GM12873 (cell line): Measurements from ENCODE around the gene ARHGAP19.

ENCODE experiments used
- TF ChIP-seq, protein P1 (sequence below): IDR thresholded peaks from 2 replicates; pipeline ENCODE4 v1.5.1; 2012; ENCODE audit warnings: low read depth, mild to moderate bottlenecking, moderate library complexity, low read length, control low read depth; ENCODE audit not compliant: insufficient read depth; ENCODE audit errors: missing control alignments

ARHGAP19 gene

DNA sequence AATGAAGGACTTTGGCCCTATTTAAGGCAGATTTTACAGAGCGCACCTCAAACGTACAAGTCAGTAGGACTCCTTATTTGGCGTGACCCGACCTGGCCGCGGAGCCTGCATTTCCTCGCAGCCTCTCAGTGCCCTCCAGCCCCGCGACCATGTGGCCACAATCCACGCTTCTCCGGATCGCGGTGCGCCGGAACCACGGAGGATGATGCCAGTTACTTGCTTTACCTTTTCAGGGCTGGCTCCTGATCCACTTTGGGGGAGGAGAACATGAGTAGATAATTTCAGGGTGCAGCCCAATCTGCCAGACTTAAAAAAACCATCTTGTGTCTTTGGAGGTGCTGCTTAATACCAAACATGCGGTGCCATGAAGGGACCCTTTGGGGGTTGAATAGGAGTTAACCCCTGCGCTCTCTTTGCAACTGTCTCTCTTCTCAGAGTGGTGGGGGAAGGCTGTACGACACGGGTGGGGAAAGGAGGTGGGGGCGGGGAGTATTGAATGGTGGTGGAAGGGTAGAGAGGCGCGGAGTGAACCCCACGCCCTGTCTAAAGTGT lies 28.1 kb upstream of the ARHGAP19 start:
- TF ChIP-seq, protein P1, sequence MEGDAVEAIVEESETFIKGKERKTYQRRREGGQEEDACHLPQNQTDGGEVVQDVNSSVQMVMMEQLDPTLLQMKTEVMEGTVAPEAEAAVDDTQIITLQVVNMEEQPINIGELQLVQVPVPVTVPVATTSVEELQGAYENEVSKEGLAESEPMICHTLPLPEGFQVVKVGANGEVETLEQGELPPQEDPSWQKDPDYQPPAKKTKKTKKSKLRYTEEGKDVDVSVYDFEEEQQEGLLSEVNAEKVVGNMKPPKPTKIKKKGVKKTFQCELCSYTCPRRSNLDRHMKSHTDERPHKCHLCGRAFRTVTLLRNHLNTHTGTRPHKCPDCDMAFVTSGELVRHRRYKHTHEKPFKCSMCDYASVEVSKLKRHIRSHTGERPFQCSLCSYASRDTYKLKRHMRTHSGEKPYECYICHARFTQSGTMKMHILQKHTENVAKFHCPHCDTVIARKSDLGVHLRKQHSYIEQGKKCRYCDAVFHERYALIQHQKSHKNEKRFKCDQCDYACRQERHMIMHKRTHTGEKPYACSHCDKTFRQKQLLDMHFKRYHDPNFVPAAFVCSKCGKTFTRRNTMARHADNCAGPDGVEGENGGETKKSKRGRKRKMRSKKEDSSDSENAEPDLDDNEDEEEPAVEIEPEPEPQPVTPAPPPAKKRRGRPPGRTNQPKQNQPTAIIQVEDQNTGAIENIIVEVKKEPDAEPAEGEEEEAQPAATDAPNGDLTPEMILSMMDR: no peak

DNA sequence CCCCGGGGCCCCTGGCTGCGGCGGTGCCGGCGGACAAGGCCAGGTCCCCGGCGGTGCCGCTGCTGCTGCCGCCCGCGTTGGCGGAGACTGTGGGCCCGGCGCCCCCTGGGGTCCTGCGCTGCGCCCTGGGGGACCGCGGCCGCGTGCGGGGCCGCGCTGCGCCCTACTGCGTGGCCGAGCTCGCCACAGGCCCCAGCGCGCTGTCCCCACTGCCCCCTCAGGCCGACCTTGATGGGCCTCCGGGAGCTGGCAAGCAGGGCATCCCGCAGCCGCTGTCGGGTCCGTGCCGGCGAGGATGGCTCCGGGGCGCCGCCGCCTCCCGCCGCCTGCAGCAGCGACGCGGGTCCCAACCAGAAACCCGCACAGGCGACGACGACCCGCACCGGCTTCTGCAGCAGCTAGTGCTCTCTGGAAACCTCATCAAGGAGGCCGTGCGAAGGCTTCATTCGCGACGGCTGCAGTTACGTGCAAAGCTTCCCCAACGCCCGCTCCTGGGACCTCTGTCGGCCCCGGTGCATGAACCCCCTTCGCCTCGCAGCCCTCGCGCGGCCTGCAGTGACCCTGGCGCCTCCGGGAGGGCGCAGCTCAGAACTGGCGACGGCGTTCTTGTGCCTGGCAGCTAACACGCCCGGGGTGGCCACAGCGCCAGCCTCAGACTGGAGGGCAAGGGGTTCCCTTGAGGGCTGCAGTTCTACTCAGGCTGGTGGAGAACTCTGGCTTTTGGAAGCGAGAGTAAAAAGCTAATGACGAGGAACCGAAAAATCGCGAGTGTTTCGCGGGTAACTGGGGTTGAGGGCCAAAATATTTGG lies 27.4 kb upstream of the ARHGAP19 start:
- TF ChIP-seq, protein P1: peak; percentile 15

DNA sequence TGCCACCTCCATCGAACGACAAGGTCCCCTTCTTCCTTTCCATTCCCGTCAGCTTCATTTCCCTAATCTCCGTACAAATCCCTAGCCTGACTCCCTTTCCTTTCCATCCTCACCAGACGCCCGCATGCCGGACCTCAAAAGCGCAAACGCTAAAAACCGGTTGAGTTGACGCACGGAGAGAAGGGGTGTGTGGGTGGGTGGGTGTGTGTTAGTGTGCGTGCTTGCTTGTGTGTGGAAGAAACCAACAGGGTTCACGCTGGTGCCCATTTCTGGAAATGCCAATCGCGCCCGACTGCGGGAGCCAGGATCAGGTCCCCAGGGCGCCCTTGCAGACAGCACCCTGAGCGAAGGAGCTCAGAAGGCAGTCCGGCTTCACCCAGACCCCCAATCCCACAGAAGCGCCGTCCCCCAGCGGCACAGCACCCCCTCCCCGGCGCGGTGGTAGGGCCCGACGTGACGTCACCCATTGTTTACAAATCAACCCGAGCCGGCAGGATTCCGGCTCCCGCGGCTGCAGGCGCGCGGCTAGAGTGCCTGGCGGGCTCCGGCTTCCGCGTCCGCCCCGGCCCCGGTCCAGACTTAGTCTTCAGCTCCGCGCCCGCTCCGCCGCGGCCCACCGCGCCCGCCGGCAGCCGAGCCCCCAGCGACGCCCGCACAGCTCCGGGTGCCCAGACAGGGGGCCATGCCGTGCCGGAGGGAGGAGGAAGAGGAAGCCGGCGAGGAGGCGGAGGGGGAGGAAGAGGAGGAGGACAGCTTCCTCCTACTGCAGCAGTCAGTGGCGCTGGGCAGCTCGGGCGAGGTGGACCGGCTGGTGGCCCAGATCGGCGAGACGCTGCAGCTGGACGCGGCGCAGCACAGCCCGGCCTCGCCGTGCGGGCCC lies 26.6 kb upstream of the ARHGAP19 start, which contains the start of gene FRAT1:
Gene FRAT1, plus strand, starts transcription at position 500 of the 880 bp plus-strand sequence. Its CDS starts 183 bp downstream, at position 683.
- TF ChIP-seq, protein P1: no peak

DNA sequence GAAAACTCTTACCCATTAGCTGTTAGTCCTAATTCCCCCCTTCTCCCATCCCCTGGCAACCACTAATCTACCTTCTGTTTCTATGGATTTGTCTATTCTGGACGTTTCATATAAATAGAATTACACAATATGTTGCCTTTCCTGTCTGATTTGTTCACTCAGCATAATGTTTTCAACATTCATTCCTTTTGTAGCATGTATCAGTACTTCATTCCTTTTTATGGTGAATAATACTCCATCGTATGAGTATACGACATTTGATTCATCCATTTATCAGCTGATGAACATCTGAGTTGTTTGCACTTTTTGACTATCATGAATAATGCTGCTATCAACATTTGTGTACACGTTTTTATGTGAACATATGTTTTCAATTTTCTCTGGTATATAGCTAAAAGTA lies 22.2 kb upstream of the ARHGAP19 start:
- TF ChIP-seq, protein P1: no peak

DNA sequence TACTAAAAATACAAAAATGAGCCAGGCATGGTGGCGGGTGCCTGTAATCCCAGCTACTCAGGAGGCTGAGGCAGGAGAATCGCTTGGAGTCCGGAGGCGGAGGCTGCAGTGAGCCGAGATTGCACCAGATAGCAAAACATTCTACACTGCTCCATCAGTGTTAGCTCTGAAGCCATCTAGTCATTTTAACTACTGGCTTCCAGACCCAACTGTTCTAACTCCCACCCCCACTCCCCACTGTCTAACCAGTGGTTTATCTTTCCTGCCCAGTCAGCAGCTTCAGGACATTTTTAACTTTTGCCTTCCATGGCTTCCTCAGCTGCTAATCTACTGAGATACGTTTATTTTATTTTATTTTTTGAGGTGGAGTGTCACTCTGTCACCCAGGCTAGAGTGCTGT lies 20.5 kb upstream of the ARHGAP19 start:
- TF ChIP-seq, protein P1: no peak

DNA sequence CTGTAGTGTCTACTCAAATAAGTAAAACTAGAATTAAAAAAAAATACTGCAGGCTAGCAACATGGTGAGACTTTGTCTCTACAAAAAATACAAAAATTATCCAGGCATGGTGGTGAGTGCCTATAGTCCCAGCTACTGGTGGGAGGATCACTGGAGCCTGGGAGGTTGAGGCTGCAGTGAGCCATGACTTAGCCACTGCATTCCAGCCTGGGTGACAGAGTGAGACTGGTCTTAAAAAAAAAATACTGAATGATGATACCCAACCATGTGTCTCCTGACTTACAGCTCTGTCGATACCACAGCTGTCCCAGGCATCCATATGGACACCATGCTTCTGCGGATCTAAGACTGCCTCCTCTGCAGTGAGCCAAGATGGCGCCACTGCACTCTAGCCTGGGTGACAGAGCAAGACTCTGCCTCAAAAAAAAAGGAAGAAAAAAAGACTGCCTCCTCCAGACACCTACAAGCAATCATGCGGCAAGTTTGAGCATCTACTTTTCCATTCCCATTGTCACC lies 18.7 kb upstream of the ARHGAP19 start:
- TF ChIP-seq, protein P1: no peak
